ENCODE measurements around the gene KRTAP24-1.

Gene KRTAP24-1, protein sequence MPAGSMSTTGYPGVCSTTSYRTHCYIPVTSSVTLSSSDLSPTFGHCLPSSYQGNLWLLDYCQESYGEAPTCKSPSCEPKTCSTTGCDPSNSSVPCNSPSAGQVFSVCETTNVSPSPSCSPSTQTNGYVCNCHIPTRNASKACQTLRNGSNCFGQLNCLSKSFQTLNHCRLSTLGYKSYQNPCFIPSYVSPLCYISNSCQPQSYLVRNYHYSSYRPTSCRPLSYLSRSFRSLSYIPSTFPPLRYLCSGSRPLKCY

DNA sequence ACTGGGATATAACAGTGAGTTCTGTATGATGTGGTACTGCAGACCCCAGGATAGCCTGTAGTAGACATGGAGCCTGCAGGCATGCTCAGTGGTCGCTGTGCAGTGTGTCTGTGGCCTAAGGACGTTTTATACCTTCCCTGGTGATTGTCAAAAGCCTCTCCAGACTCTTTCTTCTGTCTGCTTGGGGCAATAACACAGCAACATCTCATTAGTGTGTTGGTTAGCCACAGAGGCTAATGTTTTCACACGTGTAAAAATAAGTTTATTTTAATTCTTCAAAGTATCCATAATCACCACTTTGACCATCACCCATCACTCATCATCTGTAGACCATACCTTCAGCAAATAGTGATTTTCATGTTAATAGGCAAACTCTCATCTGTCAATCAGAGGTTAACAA, at the start of gene KRTAP24-1:
TSS of gene KRTAP24-1 (minus strand) at position 101 of the 400 bp plus-strand sequence. CDS start at position 83, 18 bp downstream.
- DNase-seq = no peak

DNA sequence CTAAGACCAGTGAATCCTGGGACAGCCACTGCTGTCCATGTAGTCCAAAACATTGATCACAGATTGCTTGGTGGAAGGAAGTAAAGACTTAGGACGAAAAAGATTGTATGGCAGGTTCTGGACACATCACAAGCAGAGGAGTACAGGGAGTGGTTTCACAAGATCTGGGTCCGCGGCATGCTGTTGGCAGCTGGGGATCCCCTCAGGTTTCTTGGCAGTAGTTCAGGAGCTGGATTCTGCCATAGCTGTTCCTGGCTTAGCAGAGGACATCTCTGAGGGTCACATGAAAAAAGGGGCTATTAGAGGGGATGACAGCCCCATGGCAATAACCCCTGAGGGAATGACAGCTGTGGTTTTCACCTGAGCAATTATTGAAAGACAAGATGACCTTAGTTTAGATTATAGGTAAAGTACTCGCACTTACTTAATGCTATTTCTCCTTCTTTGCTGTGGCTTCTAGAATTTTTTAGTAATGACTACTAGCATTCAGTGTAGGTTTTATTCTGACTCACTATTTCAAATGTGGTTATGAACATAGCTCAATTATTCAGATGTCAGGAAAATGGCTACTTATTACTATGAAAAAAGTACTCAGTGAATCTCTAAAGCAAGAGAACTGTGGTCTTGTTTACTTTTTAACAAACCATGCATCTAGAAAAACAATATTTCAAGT, 46.6 kb upstream of the KRTAP24-1 start:
- no peak for DNase-seq

DNA sequence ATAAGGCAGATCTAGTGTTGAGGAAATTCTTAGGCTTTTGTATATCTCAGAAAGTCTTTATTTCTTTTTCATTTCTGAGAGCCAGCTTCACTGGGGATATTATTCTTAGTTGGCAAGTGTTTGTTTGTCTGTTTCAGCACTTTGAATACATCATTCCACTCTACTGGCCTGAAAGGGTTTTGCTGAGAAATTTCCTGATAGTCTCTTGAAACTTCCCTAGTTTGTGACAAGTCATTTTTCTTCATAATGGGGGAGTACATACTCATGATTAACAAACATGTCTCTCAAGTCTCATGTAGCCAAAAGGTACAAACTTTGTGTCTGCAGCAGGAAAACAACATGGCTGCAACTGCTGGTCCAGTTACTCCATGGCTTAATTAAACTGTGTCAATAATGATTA, 43.6 kb upstream of the KRTAP24-1 start:
- DNase-seq = no peak

DNA sequence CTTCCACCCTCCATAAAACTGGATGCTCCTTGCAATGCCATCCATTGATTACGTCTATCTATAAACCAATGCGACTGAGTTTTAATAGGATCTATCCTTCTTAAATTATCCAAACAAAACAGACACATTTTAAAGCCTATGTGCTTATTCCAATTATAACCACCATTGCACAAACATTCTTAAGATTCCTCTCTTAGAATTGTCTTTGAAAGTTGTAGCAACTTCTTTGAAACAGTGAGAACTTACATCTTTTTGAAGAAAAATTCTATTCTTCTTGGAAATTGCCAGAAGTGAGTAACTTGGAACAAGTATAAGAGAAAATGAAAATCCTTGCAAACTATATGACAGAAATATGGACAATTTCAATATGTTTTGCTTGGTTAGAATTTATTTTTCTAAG, 37.5 kb upstream of the KRTAP24-1 start, which contains the start of gene KRTAP26-1:
TSS of gene KRTAP26-1 (minus strand) at position 101 of the 400 bp plus-strand sequence. CDS start 280 bp downstream, outside the sequence.
- no peak for DNase-seq

DNA sequence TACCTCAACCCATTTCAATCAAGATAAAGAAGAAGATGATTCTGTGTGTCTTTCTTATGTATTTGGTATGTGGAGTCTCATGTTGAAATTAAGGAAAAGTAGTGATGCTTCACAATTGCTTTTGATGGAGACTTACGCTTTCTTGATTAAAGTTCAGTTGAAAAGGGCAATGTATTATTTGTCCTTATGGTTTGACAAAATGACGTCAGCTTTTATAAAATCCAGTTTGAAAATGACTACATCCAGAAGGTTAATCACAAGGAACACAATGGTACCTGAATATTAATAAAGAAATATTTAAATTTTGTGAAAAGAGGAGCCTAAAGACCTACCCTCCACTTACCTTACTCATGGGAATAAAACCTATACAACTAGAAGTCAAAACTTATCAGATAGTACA, 33.0 kb upstream of the KRTAP24-1 start:
- DNase-seq = no peak

DNA sequence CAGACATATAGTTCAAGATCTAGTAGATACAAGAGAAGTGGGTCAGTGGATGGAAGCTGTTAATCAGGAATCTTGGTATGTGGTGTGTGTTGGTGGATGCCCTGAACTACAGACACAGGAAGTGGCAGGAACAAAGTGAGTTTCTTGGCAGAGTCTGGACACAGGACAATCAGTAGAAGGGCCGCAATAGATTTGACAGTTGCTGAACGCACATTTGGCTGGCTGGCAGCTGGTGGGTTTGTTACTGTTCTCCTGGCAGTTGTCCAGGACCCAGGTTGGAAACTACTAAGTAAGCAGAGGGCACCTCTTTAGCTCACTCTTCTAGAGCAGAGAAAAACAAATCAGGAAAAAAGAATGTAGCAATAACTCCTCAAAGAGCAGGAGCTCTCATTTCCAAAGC, 24.1 kb upstream of the KRTAP24-1 start:
- no peak for DNase-seq

DNA sequence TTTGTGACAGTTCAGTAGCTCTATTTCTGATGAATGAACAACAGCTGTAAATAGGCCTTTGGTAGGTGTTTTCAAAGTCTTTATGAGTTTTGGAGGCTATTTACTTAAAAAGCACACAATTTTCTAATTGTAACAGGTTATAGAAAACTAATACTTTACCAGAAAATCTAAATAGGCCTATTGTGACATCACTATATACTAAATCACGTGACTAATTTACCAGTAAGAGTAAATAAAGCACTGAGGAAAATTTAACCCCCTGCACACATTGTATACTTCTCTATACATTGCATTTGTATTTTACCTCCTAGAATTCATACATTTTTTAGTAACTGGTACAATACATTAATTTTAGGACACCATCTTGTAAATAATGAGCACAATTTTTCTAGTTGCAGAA, 22.4 kb upstream of the KRTAP24-1 start:
- no peak for DNase-seq

DNA sequence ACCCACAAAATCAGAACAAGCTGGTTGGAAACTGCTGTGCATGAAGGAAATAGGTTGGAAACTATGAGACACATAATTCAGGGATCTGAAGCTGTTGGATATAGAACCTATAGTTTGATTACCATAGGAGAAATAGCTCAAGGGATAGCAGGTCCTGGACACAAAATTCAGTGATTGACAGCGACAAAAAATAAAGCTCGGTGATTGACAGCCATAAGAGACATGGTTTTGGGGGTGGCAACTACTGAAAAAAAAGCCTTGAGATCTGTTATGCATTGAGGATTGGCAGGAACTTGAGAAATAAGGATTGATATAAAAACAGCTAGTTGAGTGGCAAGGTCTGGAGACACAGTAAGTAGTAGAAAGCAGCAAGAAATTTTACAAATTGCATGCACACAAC, 6.5 kb upstream of the KRTAP24-1 start, which contains the start of gene KRTAP25-1:
TSS of gene KRTAP25-1 (minus strand) at position 300 of the 400 bp plus-strand sequence. CDS start at position 276, 24 bp downstream.
- DNase-seq = no peak

DNA sequence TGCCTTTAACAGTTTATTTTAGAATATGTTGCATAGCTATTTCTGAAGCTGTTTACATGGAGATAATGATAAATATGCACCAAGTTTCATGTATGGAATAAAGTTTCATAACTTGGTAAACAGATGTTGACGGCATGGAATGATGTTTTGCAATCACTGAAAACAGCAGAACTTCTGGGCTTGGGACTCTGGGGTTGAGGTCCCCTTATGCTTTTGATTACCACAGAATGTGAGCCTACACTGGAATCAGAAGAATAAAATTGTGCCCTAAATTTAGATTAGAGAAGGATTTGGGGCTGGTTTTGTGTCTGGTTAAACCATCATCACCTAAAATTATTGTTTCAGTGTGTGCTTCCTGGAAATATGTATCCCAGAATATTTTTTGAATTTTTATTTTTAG, 11.1 kb downstream of the KRTAP24-1 start:
- no peak for DNase-seq

DNA sequence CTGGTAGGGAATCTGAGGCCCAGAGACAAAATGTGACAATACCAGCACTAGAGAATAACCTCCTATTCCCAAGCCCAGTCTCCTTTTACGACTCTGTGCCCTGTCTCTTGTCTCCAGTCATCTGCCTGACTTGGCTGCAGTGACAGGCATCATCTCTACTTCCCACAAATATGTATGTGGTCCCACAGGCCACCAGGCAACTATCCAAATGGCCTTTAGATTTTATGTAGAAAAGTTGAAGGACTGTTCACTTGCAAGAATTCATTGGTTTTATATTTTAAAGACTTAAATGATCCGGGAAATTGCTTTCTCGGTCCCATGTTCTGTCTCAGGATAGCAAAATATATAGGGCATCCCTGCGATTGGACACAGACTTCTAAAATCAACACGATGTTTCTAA, 11.6 kb downstream of the KRTAP24-1 start:
- DNase-seq = no peak

DNA sequence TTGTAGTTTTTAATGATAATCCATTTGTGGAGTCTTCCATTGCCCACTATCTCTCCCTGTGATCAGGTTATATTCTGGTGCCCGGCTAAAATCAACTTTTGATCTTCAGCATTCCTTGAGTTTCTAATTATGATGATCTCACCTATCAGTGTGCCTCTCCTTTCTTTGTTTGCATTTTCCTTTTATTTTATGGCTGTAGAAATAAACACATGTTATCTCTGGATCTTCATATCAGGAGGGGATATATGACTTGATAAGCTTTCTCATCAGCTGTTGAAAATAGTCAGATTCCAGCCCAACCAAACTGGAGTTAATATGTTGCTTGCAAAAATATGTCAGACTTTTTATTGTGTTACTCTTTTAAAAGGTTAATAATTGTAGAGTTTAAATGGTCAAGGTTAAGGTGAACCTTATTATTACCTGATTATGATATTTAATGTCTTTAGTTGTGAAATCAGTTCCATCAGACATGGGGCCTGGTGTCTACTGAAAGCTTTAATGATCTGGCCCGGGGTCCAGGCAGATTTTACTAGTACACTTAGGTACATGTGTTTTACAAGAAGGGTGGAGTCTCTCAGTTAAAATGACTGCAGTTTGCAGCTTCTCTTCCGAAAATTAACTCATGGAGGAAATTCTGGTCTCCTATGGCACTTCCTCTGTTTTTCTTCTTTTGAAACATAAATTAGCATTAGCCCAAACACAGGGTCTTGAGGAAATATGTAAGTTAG, 12.8 kb downstream of the KRTAP24-1 start:
- no peak for DNase-seq

DNA sequence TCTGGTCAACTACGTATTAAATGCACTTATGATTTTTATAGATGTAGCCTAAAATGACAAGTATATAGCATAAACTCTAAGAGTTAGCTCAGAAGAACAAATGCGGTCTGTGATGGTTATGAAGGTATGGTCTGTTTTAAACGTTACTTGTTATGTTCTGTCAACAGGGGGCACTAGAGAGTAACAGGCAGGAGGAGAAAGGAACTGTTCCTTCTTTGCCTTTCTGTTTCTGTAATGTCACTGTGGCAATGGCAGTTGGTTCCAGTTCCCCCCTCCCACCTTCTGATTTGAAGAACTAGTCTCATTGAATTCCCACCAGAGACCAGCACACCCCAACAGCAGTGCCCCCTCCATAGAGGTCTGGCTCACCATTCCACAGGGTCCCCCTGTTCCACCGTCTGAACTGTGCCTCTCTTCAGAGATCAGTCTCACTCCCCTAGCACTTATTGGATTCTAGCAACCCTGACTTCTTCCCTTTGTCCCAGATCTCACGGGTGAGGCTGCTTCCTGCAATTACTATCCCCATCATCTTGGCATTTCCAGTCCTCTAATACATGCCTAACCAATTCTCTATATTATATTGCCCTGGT, 14.0 kb downstream of the KRTAP24-1 start:
- DNase-seq = peak in 1 of 2 donors; percentile 4

DNA sequence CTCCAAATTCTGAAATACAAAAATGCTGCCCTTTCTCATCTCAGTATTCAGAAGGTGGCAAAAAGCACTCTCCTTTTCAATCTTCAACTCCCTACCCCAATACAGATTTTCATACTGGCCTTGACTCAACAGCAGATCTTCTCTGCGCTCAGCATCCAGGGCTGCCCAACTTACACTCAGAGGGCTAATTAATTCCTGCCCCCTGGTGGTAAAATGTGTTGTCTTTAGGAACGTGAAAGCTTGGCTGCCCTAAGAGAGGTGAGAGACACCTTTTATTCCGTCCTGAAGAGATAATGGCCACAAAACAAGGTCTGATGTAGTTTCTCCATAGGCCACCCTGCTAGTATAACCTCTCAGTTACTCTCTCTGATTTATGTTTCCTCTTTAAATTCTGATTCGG, 25.0 kb downstream of the KRTAP24-1 start:
- DNase-seq = no peak

DNA sequence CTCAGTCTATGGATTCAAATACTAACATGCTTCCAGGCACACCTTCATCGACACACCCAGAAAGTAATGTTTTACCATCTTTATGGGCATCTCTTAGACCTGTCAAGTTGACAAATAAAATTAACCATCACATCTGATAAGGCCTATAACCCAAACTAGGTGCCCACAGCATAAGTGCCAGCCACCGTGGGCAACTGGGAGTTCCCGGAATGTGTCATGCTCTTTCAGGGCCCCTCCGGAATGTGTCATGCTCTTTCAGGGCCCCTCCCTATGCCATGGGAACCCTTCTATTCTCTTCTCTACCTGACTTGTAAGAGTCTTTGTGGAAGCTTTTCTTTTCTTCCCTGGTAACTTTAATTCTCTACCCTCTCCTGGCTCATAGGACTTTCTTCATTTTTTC, 26.6 kb downstream of the KRTAP24-1 start:
- no peak for DNase-seq

DNA sequence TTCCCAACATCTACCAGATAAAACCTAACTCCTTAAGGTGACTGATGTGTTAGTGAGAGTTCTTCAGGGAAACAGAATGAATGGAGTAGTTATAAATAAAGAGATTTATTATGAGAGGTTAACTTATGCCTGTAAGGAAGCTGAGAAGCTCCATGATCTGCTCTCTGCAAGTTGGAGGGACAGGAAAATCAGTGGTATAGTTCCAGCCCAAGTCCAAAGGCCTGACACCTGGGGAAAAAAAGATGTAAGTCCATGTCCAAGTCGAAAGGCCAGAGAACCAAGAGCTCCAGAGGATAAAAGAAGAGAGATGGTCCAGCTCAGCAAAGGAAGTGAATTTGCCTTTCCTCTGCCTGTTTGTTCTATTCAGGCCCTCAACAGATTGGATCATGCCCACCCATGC, 27.1 kb downstream of the KRTAP24-1 start:
- DNase-seq = no peak

DNA sequence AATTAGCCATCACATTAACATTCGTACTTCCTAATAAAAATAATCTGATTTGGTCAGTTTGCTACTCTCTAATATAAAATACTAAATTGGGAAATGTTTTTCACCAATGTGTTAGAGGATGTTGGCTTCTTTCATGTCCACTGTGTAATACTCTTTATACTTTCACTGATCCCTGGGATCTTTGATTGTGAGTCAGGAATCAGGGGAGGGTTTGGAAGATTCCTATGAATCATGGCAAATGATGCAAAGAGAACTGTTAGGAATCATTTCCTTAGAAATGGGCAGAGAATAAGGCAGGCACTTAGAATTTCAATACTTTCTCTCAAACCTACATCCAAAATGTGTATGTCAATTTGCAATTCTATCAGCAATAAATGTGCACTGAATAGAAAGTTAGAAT, 31.0 kb downstream of the KRTAP24-1 start:
- DNase-seq = no peak

DNA sequence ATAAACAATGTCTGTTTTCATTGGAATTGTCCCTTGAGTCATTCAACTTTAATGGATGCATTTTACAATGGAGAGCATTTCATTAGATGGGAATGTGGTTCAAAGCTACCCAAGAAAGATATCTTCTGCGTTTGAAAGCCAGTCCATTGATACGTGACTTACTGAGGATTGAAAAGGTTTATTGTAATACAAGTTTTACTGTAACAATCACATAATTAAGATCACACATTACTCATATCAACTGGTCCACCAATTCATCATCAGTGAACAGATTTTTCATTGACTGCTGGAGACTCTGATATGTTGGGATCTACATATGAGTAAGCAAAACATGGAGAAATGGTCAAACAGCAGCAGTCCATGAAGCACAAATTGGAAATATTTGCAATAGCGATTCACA, 32.8 kb downstream of the KRTAP24-1 start:
- DNase-seq = no peak

DNA sequence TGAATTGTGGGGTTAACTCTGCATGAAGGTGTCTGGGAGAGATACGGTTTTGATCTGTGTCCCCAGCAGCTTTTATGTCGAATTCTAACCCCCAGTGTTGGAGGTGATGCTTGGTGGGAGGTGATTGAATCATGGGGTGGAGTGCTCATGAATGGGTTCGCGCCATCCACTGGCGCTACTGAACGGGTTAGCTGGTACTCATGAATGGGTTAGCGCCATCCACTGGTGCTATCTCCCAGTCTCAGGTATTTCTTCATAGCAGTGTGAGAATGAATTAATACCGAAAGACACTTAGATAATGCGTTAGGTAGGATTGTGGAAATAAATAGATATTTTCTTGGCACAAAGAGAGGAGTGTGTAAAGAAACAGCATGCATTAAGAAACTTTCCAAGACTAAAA, 33.9 kb downstream of the KRTAP24-1 start:
- DNase-seq = no peak

DNA sequence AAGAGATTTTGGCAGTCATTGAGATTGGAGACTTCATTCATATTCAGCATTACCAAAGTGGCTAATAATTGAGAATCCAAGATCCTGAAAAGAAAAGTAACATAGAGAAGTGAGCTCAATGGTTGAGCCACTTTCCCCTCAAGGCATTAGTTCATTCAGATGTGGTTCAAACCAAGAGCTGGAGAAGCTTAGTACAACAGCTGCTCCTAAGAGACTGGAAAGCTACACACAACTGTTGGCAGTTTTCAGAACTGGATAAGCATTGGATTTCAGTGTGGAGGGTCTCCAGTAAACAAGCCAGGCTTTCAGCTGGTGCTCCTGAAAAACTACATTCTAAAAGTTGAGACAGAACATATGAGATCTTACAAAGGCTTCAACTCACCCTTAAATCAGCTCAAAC, 37.7 kb downstream of the KRTAP24-1 start:
- no peak for DNase-seq

DNA sequence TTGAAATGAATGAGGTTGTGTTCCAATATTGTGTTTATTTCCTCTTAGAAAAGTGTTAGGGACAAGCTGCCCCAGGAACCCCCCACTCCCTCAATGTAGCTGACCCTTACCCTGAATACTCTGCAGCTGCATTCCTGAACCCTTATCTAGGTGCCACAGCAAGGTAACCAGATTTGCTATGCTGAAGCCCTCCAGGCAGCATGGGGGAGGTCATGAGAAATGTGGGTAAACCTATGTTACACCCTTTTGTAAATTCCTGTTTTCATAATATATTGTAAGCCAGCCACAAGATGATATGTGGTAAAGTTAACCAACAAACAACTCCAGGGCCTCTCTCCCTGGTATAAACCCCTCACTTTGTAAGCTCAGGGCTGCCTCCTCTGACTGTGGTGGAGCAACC, 39.1 kb downstream of the KRTAP24-1 start:
- no peak for DNase-seq

DNA sequence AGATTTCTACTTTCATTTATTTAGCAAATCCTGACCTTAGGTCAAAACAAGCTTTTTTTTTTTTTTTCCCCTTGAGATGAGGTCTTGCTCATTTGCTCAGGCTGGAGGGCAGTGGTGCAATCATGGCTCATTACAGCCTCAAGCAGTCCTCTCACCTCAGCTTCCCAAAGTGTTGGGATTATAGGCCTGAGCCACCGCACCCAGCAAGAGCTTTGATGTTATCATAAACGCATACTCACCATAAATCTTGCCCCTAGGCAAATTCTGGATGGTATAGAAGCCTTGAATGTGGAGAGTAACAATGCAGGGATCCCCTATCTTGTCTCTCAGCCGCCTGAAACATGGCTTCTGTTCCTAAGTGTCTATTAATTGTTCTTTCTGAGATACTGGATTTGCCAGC, 42.1 kb downstream of the KRTAP24-1 start:
- DNase-seq = no peak

DNA sequence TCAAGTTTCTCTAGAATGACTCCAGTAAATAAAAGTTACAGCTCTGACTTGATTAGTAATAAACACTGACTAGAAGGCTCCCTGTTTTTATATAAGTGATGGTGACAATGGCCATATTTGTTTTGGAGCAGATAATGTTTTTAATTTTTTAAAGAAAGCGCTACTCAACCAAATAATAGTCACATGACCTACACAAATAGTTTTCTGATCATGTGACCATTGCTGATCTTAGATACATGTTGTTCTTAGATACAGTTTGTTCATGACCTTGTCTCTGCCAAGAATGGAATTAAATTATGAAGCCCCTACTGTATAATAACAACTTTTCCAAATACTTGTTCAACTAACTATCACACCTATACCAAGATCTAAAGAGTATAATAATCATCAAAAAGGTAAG, 44.6 kb downstream of the KRTAP24-1 start:
- DNase-seq = no peak

DNA sequence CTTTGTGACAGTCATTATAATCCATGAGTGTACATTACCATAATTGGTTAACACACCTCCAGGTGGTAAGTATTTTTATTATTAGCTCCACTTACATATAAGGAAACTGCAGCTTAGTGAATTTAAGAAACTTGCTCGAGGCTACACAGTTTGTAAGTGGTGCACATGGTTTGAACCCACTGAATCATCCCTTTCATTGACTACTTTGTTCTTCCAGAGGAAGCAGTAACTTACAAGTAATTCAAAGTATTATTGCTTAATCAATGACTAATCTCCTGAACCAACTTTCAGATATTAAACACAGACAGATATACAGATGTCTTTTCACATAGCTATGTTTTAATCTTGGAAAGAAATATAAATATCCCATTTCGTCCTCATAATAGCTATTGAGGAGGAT, 48.1 kb downstream of the KRTAP24-1 start:
- DNase-seq = no peak
